GM10248 (cell line): Measurements from ENCODE around the gene FYN.

Source experiments
- CTCF ChIA-PET: fragments of 300-600 bp; sonication (Branson Sonifier 250); formaldehyde crosslinking; extraction: SDS; loops from one replicate; lab custom pipeline; 2021; ENCODE audit warnings: antibody characterized with exemption; lab: Yijun Ruan, JAX
- POLR2A ChIA-PET: fragments of 350-650 bp; sonication (Branson Sonifier 250); formaldehyde crosslinking; extraction: SDS; loops from one replicate; lab custom pipeline; 2020; ENCODE audit warnings: antibody characterized with exemption; lab: Yijun Ruan, JAX
- DNase-seq: peaks from one replicate; pipeline ENCODE4 v3.0.0; 2012; ENCODE audit errors: extremely low spot score
- TF ChIP-seq, protein P1 (sequence below): IDR thresholded peaks from 2 replicates; pipeline ENCODE4 v1.5.1; 2012; ENCODE audit warnings: mild to moderate bottlenecking, low read depth; ENCODE audit errors: extremely low read depth, missing control alignments, control extremely low read depth

FYN gene

DNA sequence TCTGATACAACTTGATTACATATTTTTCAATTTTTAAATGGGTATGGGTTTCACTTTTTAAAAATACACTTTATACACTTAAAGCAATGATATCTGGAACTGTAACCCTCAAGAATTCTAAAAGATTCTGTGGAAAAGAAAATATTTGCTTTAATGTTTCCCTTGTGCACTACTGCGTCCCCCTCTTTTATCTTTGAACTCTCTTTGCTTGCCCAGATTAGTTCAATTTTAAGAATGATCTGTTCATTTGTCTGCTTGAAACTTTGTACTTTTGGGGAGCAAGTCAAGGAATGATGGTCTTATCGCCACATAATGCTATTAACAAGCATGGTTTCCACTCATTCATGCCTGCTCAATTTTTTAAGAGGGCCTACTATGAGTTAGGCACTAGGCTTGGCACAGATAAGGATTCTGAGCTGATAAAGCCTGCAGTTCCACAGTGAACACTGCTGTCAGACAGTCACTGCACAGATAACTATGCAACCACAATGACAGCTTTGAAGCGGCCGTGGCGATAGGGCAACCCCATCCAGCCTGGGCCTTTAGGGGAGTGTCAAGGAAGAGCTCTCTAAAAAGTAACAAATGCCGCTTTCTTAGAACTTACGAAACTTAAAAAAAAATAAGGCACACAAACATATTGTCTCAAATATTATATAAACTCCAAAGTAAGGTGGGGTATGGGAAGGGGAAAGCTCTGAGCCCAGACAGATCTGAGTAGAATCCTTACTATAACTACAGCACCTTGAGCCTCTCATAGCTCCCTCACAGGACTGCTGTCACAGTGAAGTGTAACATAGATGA lies 29.7 kb downstream of the FYN start:
- TF ChIP-seq, protein P1, sequence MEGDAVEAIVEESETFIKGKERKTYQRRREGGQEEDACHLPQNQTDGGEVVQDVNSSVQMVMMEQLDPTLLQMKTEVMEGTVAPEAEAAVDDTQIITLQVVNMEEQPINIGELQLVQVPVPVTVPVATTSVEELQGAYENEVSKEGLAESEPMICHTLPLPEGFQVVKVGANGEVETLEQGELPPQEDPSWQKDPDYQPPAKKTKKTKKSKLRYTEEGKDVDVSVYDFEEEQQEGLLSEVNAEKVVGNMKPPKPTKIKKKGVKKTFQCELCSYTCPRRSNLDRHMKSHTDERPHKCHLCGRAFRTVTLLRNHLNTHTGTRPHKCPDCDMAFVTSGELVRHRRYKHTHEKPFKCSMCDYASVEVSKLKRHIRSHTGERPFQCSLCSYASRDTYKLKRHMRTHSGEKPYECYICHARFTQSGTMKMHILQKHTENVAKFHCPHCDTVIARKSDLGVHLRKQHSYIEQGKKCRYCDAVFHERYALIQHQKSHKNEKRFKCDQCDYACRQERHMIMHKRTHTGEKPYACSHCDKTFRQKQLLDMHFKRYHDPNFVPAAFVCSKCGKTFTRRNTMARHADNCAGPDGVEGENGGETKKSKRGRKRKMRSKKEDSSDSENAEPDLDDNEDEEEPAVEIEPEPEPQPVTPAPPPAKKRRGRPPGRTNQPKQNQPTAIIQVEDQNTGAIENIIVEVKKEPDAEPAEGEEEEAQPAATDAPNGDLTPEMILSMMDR: no peak
- no peak for DNase-seq
- ChIA-PET CTCF (interaction anchor here (0.7 to 1.8 kb wide), 19 partner anchors 9 to 198 kb away, joined by 3 to 7 read pairs (median 3); partner anchors contain the start of gene FYN), POLR2A (interaction anchor here (1.4 kb wide), 1 partner anchor 38 kb away, joined by 5 read pairs; no protein-coding TSS in a partner anchor)

DNA sequence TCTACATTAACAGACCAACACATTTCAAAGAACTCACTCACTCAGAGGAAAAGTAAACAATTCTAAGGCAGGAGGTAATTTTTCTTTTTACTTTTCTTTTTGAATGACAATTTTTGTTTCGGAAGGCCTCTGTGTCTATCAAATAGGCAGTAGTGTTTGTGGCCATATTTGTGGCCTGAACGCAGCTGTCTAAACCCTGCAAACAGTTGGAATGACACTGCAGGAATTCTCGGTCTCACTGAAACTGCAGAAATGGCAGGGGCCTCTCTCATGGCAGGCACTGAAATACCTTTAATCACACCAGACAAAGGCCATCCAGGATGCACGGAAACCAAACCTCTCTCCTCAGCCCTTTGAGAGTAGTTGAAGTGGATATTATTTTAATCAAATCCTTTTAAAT lies 30.4 kb downstream of the FYN start:
- DNase-seq: no peak
- TF ChIP-seq, protein P1: no peak
- ChIA-PET POLR2A (no interaction called here), CTCF (interaction anchor here (1.1 to 1.8 kb wide), 5 partner anchors 11 to 199 kb away, joined by 3 to 7 read pairs (median 5); no protein-coding TSS in a partner anchor)

DNA sequence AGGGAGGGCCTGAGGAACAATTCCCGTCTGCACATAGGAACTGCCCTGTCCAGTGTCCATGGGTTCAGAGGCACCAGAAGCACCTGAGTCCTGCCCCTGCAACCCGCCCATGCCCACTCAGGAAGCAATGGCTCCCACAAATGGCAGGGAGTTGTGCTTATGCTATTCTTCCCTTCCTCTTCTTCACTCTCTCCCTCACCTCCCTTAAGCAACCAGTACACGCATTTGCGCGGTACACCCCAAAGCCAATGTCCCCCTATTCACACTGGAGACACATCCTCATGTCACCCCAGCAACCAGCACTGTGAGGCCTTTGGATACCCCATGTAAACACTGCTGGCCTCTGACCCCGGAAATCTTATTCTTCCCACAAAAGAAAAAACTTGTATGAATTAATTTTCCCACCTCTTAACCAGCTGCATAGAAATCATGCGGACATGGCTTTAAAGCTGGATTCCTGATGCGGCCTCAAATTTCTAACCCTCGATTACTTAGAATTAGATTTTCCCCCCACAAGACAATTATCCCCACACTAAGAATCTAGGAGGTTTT lies 30.9 kb downstream of the FYN start:
- ChIA-PET POLR2A (interaction anchor here (0.6 kb wide), 1 partner anchor 1027 kb away, joined by 5 read pairs; the partner anchor contains the start of gene CDK19), CTCF (interaction anchor here (1.2 kb wide), 1 partner anchor 8 kb away, joined by 4 read pairs; no protein-coding TSS in a partner anchor)
- TF ChIP-seq, protein P1: no peak
- DNase-seq: no peak

DNA sequence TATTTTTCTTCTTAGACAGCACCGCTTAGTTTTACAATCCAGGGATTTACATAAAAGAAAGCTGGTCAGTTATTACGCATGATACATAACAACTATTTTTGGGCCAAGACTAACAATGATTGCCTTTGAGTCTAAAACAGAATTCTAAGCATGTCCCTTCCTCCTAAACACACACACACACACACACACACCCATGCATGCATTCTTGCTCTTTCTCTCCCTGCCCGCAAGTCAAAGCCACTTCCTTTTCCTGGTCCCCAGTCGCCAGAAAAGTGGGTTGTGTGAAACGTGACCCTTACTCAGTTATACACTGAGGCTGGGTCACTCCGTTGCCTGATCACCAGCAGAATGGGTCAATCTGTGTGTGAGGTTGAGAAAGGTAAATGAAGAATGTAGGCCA lies 31.4 kb downstream of the FYN start:
- ChIA-PET POLR2A (interaction anchor here (0.6 kb wide), 1 partner anchor 1027 kb away, joined by 5 read pairs; the partner anchor contains the start of gene CDK19), CTCF (interaction anchor here (1.2 kb wide), 1 partner anchor 9 kb away, joined by 4 read pairs; no protein-coding TSS in a partner anchor)
- no peak for DNase-seq
- TF ChIP-seq, protein P1: no peak

DNA sequence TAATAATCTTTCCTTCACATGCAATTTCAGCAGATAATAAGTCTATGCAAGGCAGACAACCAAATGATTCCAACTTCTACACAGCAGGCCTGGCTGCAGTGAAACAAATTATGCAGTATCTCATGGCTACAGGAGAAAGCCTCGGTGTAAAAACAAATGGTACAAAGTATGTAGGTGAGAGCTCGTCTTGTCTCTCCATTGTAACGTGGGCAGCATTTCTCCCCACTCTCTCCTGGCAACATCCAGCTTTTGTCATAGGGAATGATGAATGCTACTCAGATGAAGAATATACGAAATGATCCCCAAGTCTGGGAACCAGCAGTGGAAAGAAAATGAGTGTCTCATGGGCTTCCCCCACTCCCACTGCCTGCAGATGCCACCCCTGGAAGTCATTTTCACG lies 32.4 kb downstream of the FYN start:
- POLR2A ChIA-PET: no interaction called here

More for the DNA sequence above, 32.4 kb downstream of the FYN start:
- DNase-seq: no peak
- TF ChIP-seq, protein P1: no peak
- CTCF ChIA-PET: interaction anchor here (1.0 to 2.1 kb wide), 6 partner anchors 10 to 77 kb away, joined by 3 to 6 read pairs (median 4); no protein-coding TSS in a partner anchor
